Liver (tissue), 9 donors: Measurements from ENCODE around the gene PITPNC1. TPM values are rescaled to one million over a fixed set of nuclear protein-coding genes. Genes with fewer than 3 reads are reported as not detected.
"Not testable (repeated sequence)": the region's sequence is repeated elsewhere in the genome, so short reads cannot be mapped to it uniquely, and the experiment has no call there.

ENCODE experiments used
- DNase-seq: peaks from one replicate; pipeline ENCODE4 v3.0.0-alpha.2; 2017; ENCODE audit warnings: low spot score
- H3K27ac ChIP-seq, 2 donors: one replicate each; pipeline ENCODE4 v1.7.0; 2013; ENCODE audit warnings: inconsistent platforms in 2 of 2, low read length in 2 of 2, control low read depth in 1 of 2, low read depth in 1 of 2, mild to moderate bottlenecking in 1 of 2
- H3K27me3 ChIP-seq, 4 donors: one replicate each; pipeline versions ENCODE4 v1.6.1 to v1.7.0; 2013; ENCODE audit warnings: low read length in 3 of 4, inconsistent platforms in 1 of 4, mild to moderate bottlenecking in 1 of 4, moderate library complexity in 1 of 4; ENCODE audit not compliant: control insufficient read depth in 4 of 4, insufficient read depth in 4 of 4
- H3K36me3 ChIP-seq, 4 donors: one replicate each; pipeline versions ENCODE4 v1.6.1 to v1.7.0; 2013; ENCODE audit warnings: low read length in 3 of 4, mild to moderate bottlenecking in 3 of 4, low read depth in 1 of 4, moderate library complexity in 1 of 4; ENCODE audit not compliant: control insufficient read depth in 4 of 4, insufficient read depth in 3 of 4
- H3K4me1 ChIP-seq, 4 donors: one replicate each; pipeline versions ENCODE4 v1.6.1 to v1.7.0; 2013; ENCODE audit warnings: low read length in 3 of 4, mild to moderate bottlenecking in 3 of 4, moderate library complexity in 1 of 4; ENCODE audit not compliant: control insufficient read depth in 4 of 4, insufficient read depth in 4 of 4
- H3K4me3 ChIP-seq, 3 donors: one replicate each; pipeline versions ENCODE4 v1.6.1 to v1.7.0; 2013; ENCODE audit warnings: low read length in 3 of 3, control low read depth in 1 of 3, low read depth in 1 of 3, mild to moderate bottlenecking in 1 of 3
- H3K9ac ChIP-seq, 2 donors: one replicate each; pipeline ENCODE4 v1.7.0; 2013; ENCODE audit warnings: low read length in 2 of 2, mild to moderate bottlenecking in 2 of 2, moderate library complexity in 2 of 2, control low read depth in 1 of 2, low read depth in 1 of 2
- H3K9me3 ChIP-seq, 4 donors: one replicate each; pipeline versions ENCODE4 v1.6.1 to v1.7.0; 2013; ENCODE audit warnings: low read length in 3 of 4; ENCODE audit not compliant: control insufficient read depth in 4 of 4
- ATF3 ChIP-seq: IDR thresholded peaks from 2 replicates; pipeline ENCODE4 v1.6.1; 2016; ENCODE audit warnings: antibody characterized with exemption
- CTCF ChIP-seq: fragments of 150-350 bp; IDR thresholded peaks from 2 replicates; pipeline ENCODE4 v1.5.1; 2017; ENCODE audit warnings: improper control_type of control experiment, low read depth, low read length; ENCODE audit not compliant: missing input control
- EGR1 ChIP-seq, 2 donors: IDR thresholded peaks; 2 replicates each; pipeline ENCODE4 v1.6.1; 2016 to 2018; ENCODE audit warnings: antibody characterized with exemption in 2 of 2, low read depth in 2 of 2
- FOXA1 ChIP-seq: IDR thresholded peaks from 2 replicates; pipeline ENCODE4 v1.6.1; 2016; ENCODE audit warnings: antibody characterized with exemption
- FOXA2 ChIP-seq: IDR thresholded peaks from 2 replicates; pipeline ENCODE4 v1.6.1; 2016; ENCODE audit warnings: antibody characterized with exemption
- GABPA ChIP-seq, 2 donors: IDR thresholded peaks in 1 of 2; conservative IDR thresholded peaks in 1 of 2; 2 replicates each; pipeline ENCODE4 v1.6.1; 2016; ENCODE audit warnings: antibody characterized with exemption in 2 of 2, mild to moderate bottlenecking in 1 of 2, moderate library complexity in 1 of 2
- HNF4A ChIP-seq, 2 donors: conservative IDR thresholded peaks; 2 replicates each; pipeline ENCODE4 v1.6.1; 2016; ENCODE audit warnings: antibody characterized with exemption in 2 of 2, mild to moderate bottlenecking in 2 of 2
- HNF4G ChIP-seq: IDR thresholded peaks from 2 replicates; pipeline ENCODE4 v1.6.1; 2016; ENCODE audit warnings: antibody characterized with exemption
- JUND ChIP-seq, 2 donors: IDR thresholded peaks; 2 replicates each; pipeline ENCODE4 v1.6.1; 2016; ENCODE audit warnings: antibody characterized with exemption in 2 of 2
- MAX ChIP-seq: IDR thresholded peaks from 2 replicates; pipeline ENCODE4 v1.6.1; 2016; ENCODE audit warnings: antibody characterized with exemption
- NR2F2 ChIP-seq: IDR thresholded peaks from 2 replicates; pipeline ENCODE4 v1.6.1; 2016; ENCODE audit warnings: antibody characterized with exemption
- RAD21 ChIP-seq, 2 donors: IDR thresholded peaks; 2 replicates each; pipeline ENCODE4 v1.6.1; 2016; ENCODE audit warnings: antibody characterized with exemption in 2 of 2, mild to moderate bottlenecking in 2 of 2
- REST ChIP-seq: IDR thresholded peaks from 2 replicates; pipeline ENCODE4 v1.6.1; 2016; ENCODE audit warnings: antibody characterized with exemption, mild to moderate bottlenecking
- RXRA ChIP-seq, 2 donors: IDR thresholded peaks; 2 replicates each; pipeline ENCODE4 v1.6.1; 2017 to 2018; ENCODE audit warnings: antibody characterized with exemption in 2 of 2, mild to moderate bottlenecking in 1 of 2
- SP1 ChIP-seq: IDR thresholded peaks from 2 replicates; pipeline ENCODE4 v1.6.1; 2018; ENCODE audit warnings: antibody characterized with exemption, mild to moderate bottlenecking
- TAF1 ChIP-seq: conservative IDR thresholded peaks from 2 replicates; pipeline ENCODE4 v1.6.1; 2016; ENCODE audit warnings: antibody characterized with exemption, mild to moderate bottlenecking
- YY1 ChIP-seq: IDR thresholded peaks from 2 replicates; pipeline ENCODE4 v1.6.1; 2016; ENCODE audit warnings: antibody characterized with exemption, mild to moderate bottlenecking
- ZBTB33 ChIP-seq: IDR thresholded peaks from 2 replicates; pipeline ENCODE4 v1.6.1; 2016; ENCODE audit warnings: antibody characterized with exemption
- WGBS: extraction: QIAGEN DNeasy Blood & Tissue Kit; methylation state at CpG from one replicate; pipeline ENCODE4 v1.1.7; 2013; 5-methylcytosine and 5-hydroxymethylcytosine counted together
- polyA plus RNA-seq, 2 donors: library from polyadenylated mRNA; stranded (reverse) in 1 of 2; unstranded in 1 of 2; fragments of 200-250 nt in 1 of 2; fragments of >200 nt in 1 of 2; fragmentation: Nextera tagmentation in 1 of 2; extraction: Ambion mirVana in 1 of 2; gene quantifications; one replicate each; pipeline versions ENCODE4 v1.2.1 to v1.2.3, GENCODE V29; 2013 to 2015
- total RNA-seq, 2 donors: library from RNA; depleted of rRNA; stranded (reverse); fragments of >200 nt; gene quantifications; one replicate each; pipeline ENCODE4 v1.2.3, GENCODE V29; 2014
- donor health status: healthy.
- donor health status: healthy.
- donor health status: healthy.
- donor health status: healthy.
- donor health status: healthy.

The PITPNC1 gene
- total and polyA plus RNA-seq, 4 donors = 2.3 to 10.2 (median 5.7) TPM

GRCh38 chr17:67403065-67403464 lies 26.0 kb downstream of the PITPNC1 start:
- no peak overlapping the region for H3K9ac ChIP-seq
- H3K27ac ChIP-seq = peak overlapping the region in 1 of 2 donors; percentile 75
- WGBS = 91% methylated on average over 2 of the region's 2 CpGs
- no peaks in the 10 kb centered on the region for H3K9me3 ChIP-seq
- no peak for DNase-seq
- no peak overlapping the region for H3K4me3 ChIP-seq
- H3K27me3 ChIP-seq = no peaks in the 10 kb centered on the region
- no peak for TF ChIP-seq GABPA (IDR thresholded peaks at IDR 0.05 in 1 of 2, conservative IDR thresholded peaks at IDR 0.05 in 1 of 2)
- H3K36me3 ChIP-seq = no peaks in the 10 kb centered on the region
- peaks cover 14 to 27% (median 17%) of the 10 kb centered on the region in 4 donors for H3K4me1 ChIP-seq

GRCh38 chr17:67403483-67403882 lies 26.4 kb downstream of the PITPNC1 start:
- Histone ChIP-seq H3K9ac (no peak overlapping the region), H3K4me3 (no peak overlapping the region), H3K27me3 (no peaks in the 10 kb centered on the region), H3K27ac (no peak overlapping the region), H3K36me3 (no peaks in the 10 kb centered on the region), H3K9me3 (no peaks in the 10 kb centered on the region), H3K4me1 (peaks cover 14 to 27% (median 17%) of the 10 kb centered on the region in 4 donors)
- DNase-seq = no peak
- WGBS = 98% methylated on average over 6 of the region's 6 CpGs
- no peak for TF ChIP-seq GABPA (IDR thresholded peaks at IDR 0.05 in 1 of 2, conservative IDR thresholded peaks at IDR 0.05 in 1 of 2)
- TF ChIP-seq SP1 = no peak
- TF ChIP-seq FOXA1 = no peak
- TF ChIP-seq JUND (IDR thresholded peaks at IDR 0.05) = no peak
- no peak for TF ChIP-seq CTCF
- no peak for TF ChIP-seq HNF4G
- no peak for TF ChIP-seq FOXA2
- TF ChIP-seq ZBTB33 = no peak
- TF ChIP-seq RXRA (IDR thresholded peaks at IDR 0.05) = no peak
- TF ChIP-seq ATF3 = no peak
- no peak for TF ChIP-seq RAD21 (IDR thresholded peaks at IDR 0.05)
- TF ChIP-seq YY1 = no peak
- no peak for TF ChIP-seq HNF4A (conservative IDR thresholded peaks at IDR 0.05)
- TF ChIP-seq MAX = no peak
- no peak for TF ChIP-seq EGR1 (IDR thresholded peaks at IDR 0.05; ENCODE audit: low read depth in 2 of 2)
- no peak for TF ChIP-seq NR2F2
- no peak for TF ChIP-seq REST
- no peak for TF ChIP-seq TAF1

GRCh38 chr17:67408455-67408830 lies 31.4 kb downstream of the PITPNC1 start:
- not testable (repeated sequence) for H3K27ac ChIP-seq, H3K9me3 ChIP-seq, DNase-seq, H3K4me3 ChIP-seq, H3K36me3 ChIP-seq, H3K27me3 ChIP-seq, H3K9ac ChIP-seq
- 31% methylated on average over 3 of the region's 3 CpGs for WGBS
- peaks cover 5 to 15% (median 9%) of the 10 kb centered on the region in 4 donors for H3K4me1 ChIP-seq
